ENCODE results near the gene GMDS.

GMDS gene

DNA sequence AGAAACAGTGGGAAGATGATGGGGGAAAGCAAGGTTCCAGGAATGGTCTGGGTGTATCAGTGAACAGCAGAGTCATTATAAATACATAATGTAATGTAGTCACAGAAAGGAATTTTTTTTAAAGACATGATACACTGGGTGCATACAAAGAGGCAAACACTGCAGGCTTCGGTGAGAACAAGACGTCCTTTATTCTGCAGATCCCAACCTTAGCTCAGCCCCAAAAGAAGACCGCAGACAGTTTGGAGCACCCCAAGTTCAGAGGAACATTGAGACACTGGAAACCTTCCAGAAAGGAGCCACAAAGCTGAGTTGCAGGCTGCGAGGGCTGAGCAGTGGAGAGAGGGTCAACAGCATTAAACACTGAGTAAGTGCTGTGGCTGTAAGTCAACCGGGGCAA lies 666.3 kb downstream of the GMDS start:
- Histone ChIP-seq H3K4me3 (IDR thresholded peaks at IDR 0.05; ENCODE audit: insufficient read depth, low read depth, low read length) (no peak overlapping the region), H3K27ac (no peak overlapping the region), H4K20me1 (ENCODE audit: insufficient read depth) (no peaks in the 10 kb centered on the region), H3K79me2 (ENCODE audit: insufficient read depth, low read depth) (no peaks in the 10 kb centered on the region), H3K27me3 (ENCODE audit: insufficient read depth, low read depth) (no peaks in the 10 kb centered on the region), H3K4me2 (no peak overlapping the region), H3K4me1 (ENCODE audit: low read depth, poor library complexity, severe bottlenecking) (no peaks in the 10 kb centered on the region), H3K36me3 (ENCODE audit: insufficient read depth) (no peaks in the 10 kb centered on the region), H2AFZ (ENCODE audit: low read depth) (no peak overlapping the region), H3K9ac (no peak overlapping the region)
- TF ChIP-seq, protein P1, sequence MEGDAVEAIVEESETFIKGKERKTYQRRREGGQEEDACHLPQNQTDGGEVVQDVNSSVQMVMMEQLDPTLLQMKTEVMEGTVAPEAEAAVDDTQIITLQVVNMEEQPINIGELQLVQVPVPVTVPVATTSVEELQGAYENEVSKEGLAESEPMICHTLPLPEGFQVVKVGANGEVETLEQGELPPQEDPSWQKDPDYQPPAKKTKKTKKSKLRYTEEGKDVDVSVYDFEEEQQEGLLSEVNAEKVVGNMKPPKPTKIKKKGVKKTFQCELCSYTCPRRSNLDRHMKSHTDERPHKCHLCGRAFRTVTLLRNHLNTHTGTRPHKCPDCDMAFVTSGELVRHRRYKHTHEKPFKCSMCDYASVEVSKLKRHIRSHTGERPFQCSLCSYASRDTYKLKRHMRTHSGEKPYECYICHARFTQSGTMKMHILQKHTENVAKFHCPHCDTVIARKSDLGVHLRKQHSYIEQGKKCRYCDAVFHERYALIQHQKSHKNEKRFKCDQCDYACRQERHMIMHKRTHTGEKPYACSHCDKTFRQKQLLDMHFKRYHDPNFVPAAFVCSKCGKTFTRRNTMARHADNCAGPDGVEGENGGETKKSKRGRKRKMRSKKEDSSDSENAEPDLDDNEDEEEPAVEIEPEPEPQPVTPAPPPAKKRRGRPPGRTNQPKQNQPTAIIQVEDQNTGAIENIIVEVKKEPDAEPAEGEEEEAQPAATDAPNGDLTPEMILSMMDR (conservative IDR thresholded peaks at IDR 0.05; ENCODE audit: low read depth, low read length): no peak

DNA sequence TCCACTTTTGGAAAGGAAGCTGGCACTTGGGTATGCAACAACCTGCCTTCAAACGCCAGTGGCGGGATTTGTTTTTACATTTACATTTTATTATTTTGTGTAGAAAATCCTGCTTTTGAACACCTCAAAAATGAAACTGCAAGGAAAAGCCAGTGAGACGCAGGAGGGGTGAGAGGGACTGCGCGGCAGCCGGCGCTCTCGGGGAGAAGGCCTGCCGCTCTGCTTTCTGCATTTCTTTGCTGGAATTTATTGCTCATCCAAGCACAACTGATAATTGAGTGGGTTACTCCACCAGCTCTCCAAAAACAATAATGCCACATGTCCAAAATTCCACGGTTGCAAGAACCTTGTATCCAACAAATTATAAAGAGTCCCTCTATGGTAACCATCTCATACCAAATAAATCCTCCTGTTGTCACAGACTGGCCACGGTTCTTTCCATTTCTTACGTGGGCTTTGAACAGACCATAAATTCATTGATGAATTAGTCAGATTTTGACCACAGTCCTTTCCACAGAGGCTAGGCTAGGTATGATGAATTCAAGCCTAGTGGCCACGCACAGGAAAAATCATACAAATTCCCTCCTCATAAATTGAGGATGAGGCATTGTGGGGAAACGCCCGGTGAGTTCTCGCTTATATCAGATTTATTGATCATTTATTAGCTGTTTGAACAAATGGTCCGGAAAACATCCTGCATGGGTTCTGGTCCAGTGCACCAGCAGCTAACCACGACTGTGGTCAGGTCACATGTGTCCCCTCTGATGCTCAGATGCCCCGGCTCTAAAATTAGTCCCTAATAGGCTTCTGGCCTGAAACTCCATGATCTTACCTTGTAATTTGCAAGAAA lies 667.3 kb downstream of the GMDS start:
- TF ChIP-seq, protein P1 (conservative IDR thresholded peaks at IDR 0.05; ENCODE audit: low read depth, low read length): no peak
- Histone ChIP-seq H3K27ac (no peak overlapping the region), H3K79me2 (ENCODE audit: insufficient read depth, low read depth) (no peaks in the 10 kb centered on the region), H3K4me2 (no peak overlapping the region), H3K4me1 (ENCODE audit: low read depth, poor library complexity, severe bottlenecking) (no peaks in the 10 kb centered on the region), H2AFZ (ENCODE audit: low read depth) (no peak overlapping the region), H3K9ac (no peak overlapping the region), H4K20me1 (ENCODE audit: insufficient read depth) (no peaks in the 10 kb centered on the region), H3K4me3 (IDR thresholded peaks at IDR 0.05; ENCODE audit: insufficient read depth, low read depth, low read length) (no peak overlapping the region), H3K36me3 (ENCODE audit: insufficient read depth) (no peaks in the 10 kb centered on the region), H3K27me3 (ENCODE audit: insufficient read depth, low read depth) (no peaks in the 10 kb centered on the region)

DNA sequence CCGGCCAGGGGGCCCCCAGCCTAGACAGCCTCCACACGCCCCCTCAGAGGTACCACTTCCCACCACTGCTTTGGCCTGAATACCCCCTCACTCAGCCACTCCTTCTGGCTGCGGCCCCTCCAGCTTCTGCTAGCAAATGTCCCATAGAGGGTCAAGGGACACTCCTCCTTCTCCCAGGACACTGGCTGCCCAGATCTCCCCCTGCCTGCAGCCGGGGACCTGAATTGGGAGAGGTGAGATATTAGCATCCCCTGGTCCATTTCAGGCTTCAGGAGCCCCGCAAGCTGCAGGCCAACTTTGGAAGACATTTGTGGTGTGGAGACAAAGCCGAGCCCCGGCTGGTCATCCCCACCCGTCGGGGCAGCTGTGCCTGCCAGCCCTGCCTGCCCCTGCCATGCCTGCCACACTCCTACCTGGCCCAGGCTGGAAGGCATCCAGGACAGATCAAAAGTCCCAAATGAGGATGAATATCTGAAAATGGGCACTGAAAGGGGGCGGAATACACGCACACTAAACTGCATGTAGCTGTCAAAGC lies 668.2 kb downstream of the GMDS start:
- Histone ChIP-seq H3K27me3 (ENCODE audit: insufficient read depth, low read depth) (no peaks in the 10 kb centered on the region), H3K4me2 (no peak overlapping the region), H4K20me1 (ENCODE audit: insufficient read depth) (no peaks in the 10 kb centered on the region), H3K4me3 (IDR thresholded peaks at IDR 0.05; ENCODE audit: insufficient read depth, low read depth, low read length) (no peak overlapping the region), H3K36me3 (ENCODE audit: insufficient read depth) (no peaks in the 10 kb centered on the region), H3K9ac (no peak overlapping the region), H3K27ac (no peak overlapping the region), H2AFZ (ENCODE audit: low read depth) (no peak overlapping the region), H3K79me2 (ENCODE audit: insufficient read depth, low read depth) (no peaks in the 10 kb centered on the region), H3K4me1 (ENCODE audit: low read depth, poor library complexity, severe bottlenecking) (no peaks in the 10 kb centered on the region)
- TF ChIP-seq, protein P1 (conservative IDR thresholded peaks at IDR 0.05; ENCODE audit: low read depth, low read length): no peak

DNA sequence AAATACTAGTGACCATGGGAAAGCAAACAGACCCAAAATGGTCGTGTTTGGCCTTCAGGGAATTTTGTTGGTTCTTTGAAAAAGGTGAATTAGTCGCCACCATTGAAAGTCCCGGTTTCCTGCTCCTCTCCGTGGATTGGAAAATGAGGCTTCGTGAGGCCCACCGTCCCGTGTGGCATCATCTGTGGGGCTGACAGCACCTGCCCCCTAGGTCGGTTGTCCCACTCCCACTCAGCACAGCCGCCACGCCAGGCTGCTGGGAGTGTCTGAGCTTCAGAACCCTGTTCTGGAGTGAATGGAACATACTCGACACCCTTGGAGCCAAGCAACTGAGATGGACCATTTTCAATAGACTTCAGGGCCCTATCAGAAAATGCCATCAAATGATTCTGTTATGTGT lies 668.7 kb downstream of the GMDS start:
- Histone ChIP-seq H3K9ac (no peak overlapping the region), H3K4me1 (ENCODE audit: low read depth, poor library complexity, severe bottlenecking) (no peaks in the 10 kb centered on the region), H3K27me3 (ENCODE audit: insufficient read depth, low read depth) (no peaks in the 10 kb centered on the region), H3K4me2 (no peak overlapping the region), H3K36me3 (ENCODE audit: insufficient read depth) (no peaks in the 10 kb centered on the region), H3K27ac (no peak overlapping the region), H3K79me2 (ENCODE audit: insufficient read depth, low read depth) (no peaks in the 10 kb centered on the region), H3K4me3 (IDR thresholded peaks at IDR 0.05; ENCODE audit: insufficient read depth, low read depth, low read length) (no peak overlapping the region), H2AFZ (ENCODE audit: low read depth) (no peak overlapping the region), H4K20me1 (ENCODE audit: insufficient read depth) (no peaks in the 10 kb centered on the region)
- TF ChIP-seq, protein P1 (conservative IDR thresholded peaks at IDR 0.05; ENCODE audit: low read depth, low read length): no peak

Data from KMS-11 (cell line).